CD4-positive, alpha-beta T cell treated with Interleukin-21 for 1 hour (primary cell): ENCODE results near the gene ZBTB7C.

Experiments
- DNase-seq: peaks from one replicate; pipeline ENCODE4 v3.0.0-alpha.2; 2020

ZBTB7C gene

DNA sequence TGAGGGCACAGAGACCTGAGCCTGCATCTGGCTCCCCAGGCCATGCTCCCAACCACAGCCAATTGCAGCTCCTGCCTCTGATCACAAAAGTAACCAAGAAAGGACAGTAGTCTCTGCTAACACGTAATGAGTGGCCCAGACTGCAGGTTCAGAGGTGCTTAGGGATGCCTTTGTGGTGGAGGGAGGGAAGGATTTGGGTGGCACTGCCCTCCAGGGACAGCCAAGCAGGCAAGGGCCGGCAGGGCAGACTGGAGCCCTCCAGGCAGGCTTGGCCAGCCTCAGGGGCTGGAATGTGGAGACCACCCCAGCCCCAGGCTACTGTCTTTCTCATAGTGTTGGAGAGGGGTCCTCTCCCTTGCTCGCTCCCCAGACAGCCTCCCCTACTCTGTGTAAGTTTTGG lies 364.2 kb downstream of the ZBTB7C start:
- DNase-seq, result no peak

DNA sequence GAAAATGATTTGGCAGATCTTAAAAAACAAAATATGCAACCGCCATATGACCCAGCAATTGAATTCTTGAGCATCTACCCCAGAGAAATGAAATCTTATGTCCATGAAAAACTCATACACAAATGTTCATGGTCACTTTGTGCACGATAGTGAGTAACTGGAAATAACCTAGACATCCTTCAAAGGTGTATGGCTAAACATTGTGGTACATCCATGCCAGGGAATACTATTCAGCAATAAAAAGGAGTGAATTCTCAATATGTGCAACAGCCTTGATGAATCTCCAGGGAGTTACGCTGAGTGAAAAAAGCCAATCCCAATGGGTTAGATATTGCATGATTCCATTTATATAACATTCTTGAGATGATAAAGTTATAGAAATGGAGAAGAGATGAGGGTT lies 366.0 kb downstream of the ZBTB7C start:
- no peak for DNase-seq

DNA sequence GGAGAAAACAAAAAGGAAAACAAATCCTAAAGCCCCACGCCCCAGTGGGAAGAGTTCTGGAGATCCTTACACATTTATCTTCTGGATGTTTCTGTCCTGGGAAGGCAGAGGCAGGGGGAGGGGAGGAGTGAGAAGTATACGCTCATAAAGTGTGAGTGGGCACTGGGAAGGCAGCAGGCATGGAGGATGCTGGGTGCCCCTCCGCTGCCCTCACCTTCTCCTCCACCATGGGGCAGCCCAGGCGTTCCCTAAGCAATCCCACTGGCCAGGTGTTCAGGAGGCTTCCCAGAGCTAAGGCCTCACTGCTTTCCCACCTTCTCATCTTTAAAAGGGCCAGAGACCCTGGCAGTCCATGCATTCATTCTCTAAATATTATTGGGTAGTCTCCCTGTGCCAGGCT lies 366.8 kb downstream of the ZBTB7C start:
- DNase-seq, result no peak

DNA sequence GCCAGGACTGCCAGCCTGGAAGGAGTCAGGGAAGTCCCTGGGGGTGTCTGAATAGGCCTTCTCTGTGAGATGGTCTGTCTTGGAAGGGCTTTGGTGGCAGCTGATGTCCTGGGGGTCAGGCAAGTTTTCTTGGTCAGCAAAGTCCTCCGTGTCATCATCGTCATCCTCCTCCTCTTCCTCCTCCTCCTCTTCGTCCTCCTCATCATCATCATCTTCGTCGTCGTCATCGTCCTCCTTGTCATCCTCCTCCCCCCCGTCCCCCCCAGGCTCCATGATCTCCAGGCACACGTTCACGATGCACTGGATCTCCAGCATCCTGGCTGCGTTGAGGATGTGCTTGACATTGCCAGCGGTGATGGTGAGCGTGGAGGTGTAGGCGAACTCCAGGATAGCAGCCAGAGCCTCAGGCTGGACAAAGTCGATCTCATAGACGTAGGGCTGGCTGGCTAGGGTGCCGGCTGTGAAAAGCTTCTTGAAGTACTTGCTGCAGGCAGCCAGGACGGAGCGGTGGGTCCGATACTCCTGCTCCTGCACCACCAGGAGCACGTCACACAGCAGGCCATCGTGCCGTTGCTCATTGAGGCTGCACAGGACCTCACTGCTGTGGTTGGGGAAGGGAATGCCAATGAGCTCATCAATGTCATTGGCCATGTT lies 368.6 kb downstream of the ZBTB7C start:
- DNase-seq, result no peak

DNA sequence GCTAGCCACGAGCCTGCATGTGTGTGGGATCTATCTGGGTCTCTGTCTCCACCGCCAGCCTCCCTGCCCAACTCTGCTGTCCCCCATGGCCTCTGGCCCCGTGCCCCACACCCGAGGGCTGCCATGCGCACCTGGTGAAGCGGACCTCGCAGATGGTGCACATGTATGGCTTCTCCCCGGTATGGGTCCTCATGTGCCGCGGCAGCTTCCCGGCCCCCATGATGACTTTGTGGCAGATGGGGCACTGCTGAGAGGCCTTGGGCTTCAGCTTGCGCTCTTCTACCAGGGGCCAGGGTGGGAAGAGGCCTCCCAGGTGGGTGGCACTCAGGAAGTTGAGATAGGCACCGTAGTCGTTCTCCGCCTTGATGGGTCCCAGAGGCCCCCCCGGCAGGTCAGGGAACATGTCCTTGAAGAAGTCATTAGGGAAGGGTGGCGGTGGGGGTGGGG lies 369.4 kb downstream of the ZBTB7C start:
- DNase-seq, result no peak

DNA sequence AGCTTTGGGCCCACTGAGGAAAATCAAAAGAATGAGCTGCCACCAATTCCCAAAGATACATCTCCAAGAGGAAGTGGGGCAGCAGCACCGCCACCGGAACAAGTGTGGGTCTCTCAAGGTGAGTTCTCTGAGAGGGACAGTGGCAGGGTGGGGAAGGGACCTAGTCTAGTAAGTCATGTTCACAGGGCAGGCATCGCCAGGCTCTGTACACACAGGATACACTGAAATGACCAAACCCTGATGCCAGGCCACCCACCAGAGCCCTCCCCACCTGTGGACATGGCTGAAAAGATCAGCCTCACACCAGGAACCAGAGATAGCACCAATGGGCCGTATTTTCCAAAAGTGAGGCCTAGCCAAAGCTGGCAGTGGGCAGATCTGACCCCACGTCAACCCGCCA lies 370.5 kb downstream of the ZBTB7C start:
- no peak for DNase-seq

DNA sequence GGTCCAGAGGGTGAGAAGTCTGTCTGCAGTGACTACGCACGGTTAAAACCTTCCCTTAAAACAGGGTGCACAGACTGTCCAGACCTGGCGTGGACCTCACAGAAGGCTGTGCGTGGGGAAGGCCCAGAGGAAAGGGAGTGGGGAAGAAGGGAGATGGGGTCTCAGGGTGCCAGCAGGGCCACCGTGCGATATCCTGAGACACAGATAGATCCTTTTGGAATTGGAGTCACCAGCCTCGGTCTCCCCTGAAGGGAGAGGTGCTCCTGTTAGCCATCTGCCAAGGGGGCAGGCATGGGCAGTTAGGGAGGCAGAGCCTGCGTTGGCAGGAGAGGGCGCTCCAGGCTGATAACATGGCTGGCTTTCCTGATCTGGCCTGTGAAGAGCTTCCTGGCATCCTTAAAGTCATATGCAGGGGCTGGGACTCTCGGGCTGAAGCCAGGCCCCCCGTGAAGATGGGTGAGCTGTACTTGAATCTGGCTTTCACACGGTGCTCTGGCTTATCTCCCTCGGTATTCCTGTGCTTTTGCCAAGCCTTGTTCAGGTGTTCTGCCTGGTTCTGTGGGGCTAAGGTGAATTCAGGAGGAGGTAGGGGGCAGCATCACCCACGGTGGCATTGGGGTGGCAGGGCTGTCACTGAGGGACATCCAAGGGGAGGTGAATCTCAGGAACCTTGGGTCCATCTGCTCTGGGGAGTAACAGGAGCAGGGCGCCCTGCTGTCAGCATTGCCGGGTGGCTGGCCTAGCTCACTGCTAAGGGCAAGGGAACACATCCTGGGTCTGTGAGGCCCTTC lies 371.5 kb downstream of the ZBTB7C start:
- DNase-seq, result no peak

DNA sequence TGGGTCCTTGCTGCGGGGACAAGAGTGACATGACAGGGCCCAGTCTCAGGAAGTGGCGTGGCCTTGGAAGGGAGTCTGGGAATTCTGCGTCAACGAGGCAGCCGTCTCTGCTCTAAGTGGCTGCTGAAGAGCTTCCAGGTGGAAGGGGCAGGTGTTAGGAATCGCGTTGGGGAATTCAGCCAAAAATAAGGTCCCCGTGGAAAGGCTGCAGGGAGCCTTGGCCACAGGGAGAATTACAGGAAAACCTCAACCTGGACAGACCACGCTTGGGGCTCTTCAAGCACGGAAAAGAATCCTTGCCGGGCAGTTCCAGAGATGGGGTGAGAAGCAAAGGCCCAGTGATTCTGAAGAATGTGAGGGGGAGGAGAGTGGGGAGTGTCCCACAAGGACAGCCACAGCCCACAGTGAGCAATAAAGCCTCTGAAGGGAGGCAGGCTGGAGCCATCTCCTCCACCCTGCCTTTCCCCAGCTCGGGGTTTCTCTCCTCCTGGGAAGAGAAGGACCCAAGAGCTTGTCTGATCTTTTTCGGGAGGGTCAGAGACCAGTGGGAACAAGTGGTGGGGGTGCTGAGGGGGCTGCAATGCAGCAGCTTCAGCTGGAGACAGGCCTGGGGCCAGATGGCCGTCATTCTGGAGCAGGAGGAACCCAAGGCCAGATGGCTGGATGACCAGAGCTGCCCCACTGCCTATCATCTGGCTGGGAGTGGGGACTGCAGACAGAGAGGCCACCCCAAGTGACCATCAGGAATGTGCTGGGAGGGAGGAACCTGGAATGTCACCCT lies 372.4 kb downstream of the ZBTB7C start:
- DNase-seq, result no peak

DNA sequence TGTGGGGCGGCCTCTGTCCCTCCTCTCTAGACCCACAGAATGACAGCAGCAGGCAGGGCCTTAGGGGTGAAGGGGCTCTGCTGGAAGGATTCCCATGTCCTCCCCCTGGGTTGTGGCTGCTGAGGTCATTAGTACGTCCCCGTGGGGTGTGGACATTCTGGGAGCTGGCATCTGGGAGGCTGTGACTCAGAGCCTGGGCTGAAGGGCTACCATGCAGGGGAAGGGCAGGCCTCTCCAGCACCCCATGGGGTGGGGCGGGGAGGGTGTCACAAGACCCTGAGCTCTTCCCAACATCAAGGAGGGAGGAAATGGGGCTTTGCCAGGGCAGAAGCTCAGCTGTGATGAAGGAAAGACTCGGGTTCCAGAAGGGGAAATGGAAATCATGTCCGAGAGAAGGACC lies 373.0 kb downstream of the ZBTB7C start:
- no peak for DNase-seq

DNA sequence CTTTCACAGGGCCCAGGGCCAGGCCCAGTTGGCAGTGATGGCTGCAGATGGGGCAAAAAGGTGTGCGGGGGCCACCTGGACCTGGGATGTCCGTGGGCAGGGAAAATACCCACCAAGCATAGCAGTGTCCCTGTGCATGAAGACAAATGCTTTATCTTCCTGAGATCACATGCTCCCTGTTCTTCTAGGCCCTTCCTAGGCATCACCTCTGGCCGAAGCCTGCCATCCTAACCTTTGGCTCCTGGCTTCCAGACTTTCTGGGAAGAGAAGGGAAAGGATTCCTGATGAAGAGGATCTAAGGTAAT lies 373.7 kb downstream of the ZBTB7C start:
- no peak for DNase-seq

DNA sequence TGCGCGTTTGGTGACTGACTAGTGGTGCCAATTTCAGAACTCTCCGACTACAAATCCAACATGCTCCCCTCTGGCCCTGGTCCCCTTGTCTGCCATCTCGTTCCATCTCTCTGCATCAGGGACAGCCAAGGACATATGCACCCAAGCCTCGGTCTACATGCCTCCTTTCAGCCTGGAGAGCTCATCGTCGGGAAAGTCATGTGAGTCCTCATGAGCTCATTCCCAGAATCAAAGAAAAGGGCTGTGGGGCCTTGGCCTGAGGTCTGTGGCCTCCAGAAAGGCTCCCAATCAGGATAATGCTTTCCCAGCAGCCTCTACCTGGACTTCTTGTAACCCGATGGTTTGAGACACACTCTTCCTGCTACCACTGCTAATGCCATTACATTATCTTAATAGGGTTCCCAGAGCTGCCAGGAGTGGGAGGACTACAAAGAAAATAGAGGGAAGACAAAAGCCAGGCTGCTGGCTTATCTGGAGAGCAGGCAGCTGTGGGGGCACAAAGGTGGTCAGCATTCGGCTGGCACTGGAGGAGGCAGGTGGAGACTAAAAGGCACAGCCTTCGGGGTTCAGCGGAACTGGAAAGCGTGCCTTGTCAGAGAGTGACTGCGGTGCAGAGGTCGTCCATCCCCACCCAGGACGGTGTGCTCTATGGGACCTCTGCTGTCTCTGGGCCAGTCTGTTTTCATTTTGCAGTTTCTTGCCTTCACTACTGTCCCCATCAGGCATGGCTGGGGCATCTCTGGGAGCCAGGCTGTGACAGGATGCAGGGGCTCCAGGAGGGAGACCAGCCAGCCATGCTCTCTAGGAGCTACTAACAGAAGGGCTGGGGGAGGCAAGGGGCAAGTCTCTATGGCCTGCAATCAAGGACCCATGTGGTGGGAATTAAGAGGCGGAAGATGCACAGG lies 374.3 kb downstream of the ZBTB7C start:
- DNase-seq, result no peak

DNA sequence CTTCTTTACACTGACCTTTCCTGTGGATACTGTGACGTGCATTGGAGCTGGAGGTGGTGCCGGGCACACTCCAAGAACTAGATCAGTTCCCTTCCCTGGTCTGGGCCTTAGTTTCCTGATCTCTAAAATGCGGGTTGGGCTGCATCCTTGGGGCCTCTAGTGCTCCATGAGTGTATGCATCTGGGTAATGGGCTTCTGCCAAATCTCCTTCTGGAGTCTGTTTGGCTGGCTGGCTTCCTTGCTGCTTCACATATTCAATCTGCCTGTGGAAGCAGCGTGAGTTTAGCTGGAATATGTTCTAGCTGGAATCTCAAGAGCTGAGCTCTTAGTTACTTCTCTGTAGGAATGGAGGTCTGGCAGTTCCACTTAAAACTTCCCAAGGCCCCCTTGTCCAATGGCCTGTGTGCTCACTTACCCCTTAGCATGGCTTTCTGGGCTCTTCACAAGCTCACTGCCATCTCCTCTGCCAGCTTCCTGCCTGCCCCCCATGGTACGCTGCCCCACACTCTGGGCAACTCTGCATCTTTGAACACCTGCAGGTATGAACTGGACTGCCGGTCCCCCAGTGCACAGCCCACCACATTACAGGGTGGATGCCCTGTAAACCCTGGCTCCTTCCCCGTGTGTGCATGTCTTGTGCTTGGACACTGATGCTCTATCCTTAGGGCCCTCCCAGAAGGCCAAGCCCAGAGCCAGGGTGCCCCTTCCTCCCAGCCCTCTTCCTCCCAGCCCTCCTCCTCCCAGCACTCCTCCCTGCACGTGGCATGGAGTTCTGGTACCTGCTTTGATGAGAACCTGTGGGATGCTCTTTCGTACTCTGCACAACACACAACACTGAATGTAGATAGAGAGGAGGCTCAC lies 375.2 kb downstream of the ZBTB7C start:
- no peak for DNase-seq

DNA sequence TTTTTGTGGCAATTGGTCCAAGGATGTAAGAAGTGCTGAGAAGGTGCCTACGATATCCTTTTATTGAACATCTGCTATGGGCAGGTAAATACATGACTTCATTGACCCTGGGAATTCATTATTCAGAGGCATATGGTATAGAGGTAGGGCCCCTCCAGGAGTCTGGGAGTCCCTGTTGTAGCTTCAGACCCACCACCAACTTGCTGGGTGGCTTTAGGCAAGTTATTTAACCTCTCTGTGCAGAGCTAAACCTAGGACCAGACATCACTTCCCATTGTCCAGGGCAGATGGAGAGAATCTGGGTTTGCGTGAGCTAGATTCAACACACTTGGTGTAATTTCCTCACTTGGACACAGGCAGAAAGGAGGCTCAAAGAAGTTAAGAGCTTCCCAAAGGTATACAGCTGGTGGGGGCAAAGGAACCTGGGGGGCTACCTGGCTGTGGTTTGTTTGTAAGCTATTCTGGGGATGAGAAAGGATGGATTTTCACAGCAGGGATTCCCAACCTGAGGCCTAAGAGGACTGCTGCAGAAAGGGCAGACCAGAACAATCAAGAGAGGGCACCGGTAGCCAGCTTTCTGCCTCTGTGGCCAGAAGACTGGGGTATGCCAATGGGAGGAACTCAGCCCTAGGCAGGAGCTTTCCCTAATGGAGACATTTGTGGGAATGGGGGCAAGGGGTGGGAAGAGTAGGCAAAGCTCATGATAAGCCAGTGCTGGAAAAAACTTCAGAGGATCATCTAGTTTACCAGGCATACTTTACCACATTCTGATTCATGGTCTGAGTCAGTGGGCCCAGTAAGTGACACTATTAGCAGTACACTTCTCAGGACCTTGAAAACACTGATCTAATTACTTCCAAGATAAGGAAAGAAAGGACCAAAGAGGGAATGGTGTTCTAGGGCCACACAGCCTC lies 376.1 kb downstream of the ZBTB7C start:
- DNase-seq, result no peak

DNA sequence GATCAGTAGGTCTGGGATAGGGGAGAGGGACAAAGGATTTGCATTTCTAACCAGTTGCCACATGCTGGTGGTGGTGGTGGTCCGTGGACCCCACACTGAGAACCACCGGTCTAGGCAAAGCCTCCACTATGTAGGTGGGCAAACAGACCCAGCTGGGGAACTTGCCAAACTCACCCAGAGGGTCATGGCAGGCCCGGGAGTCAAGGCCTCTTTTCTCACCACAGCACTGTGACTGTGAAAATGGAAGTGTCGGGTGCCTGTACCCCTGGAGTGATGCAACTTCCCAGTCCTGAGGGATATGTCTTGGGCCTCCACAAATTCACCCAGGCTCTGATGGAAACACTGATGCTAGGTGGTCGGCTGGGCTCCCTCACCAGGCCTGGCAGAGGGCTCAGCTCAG lies 377.5 kb downstream of the ZBTB7C start:
- no peak for DNase-seq

DNA sequence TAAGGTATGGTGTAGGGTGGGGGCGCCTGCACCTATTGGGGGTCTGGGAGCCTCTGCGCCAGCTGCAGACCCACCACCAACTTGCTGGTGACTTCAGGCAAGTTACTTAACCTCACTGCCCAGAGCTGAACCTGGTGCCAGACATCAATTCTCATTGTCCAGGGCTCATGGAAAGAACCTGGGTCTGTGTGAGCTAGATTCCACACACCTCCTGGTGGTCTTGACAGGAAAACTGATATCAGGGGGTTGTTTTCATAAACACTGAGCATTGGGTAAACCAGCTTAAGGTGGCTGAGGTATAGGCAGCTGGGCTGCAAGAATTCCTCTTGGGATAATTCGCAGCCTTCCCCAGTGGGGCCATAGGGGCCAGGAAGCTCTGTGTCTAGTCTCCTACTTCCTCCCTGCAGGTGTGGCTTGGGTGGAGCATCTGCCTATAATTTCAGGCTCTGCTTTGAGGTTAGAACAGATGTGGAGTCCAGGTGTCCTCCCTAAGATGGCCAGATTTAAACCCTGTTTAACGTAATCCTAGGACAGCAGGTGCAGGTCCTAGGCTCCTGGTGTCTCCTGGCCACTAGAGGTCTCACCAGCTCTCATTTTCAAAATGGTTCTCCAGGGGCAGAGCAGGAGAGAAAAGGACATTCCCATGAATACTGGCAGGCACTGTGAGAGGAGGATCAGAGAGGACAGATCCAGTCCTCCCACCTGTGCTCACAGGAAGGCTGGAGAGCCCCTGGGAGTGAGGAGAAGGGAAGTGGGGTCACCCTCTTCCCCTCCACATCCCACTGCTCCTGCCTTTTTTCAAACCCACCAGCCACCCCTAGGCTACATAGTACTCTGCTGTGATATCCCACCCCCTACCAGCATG lies 378.3 kb downstream of the ZBTB7C start:
- no peak for DNase-seq

DNA sequence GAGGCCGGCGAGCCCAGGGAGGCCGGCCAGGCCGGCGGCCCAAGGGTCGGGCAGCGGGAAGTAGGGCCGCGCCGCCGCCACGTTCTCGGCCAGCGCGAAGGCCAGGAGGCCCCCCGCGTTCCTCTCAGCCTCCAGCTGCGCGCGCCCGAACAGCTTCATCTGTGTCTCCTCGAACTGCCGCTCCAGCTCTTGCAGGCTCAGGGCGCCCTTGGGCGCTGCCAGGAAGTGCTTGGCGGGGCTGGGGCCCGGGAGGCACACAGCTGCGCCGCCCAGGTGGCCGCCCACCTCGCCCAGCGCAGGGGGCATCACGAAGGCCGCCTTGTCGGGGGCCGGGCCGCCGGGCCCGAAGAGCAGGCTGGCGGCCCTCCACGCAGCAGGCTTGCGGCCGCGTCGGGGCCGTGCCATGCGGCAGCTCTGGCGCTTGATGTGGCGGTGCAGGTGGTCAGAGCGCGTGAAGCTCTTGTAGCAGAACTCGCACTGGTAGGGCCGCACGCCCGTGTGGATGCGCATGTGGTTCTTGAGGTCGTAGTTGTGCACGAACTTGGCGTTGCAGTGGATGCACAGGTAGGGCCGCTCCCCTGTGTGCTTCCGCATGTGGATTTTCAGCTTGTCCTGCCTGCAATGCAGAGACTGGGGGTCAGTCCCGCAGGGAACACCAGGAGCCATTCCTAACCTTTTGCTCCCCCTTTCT lies 379.7 kb downstream of the ZBTB7C start:
- no peak for DNase-seq

DNA sequence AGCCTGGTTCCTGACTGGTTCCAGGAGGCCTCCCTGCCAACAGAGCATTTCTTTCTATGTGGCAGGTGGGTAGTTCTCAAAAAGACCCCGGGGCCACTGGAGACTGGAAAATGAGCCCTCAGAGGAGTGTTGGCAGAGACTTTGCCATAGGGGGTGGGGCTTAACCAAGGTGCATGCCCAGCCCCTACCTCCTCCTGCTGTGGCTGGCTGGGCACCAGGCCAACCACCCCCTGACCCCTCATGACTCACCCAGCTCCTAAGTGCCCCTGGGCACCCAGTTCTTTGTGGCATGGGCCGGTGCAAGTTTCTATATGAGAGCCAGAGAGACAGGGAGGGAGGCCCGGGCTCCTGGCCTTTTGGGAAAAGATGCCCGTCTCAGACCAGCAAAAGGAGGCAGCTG lies 380.5 kb downstream of the ZBTB7C start:
- DNase-seq, result no peak

DNA sequence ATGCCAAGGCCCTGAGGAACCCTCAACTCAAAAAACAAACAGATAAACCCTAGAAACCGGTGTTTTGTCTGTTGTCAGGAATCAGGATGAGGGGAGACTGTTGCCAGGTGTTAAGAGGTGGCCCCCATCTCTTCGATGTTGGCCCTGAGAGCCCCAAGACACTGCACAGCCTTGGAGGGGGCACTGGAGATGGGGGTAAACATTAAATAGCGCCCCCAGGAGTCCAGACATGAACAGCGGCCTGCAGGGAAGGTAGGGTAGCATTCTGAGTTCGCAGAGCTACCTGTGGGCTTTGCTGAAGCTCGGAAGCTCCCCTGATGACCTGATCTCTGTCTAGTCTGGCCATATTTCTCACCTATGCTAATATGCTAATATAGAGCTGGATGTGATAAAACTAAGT lies 381.1 kb downstream of the ZBTB7C start:
- DNase-seq, result no peak

DNA sequence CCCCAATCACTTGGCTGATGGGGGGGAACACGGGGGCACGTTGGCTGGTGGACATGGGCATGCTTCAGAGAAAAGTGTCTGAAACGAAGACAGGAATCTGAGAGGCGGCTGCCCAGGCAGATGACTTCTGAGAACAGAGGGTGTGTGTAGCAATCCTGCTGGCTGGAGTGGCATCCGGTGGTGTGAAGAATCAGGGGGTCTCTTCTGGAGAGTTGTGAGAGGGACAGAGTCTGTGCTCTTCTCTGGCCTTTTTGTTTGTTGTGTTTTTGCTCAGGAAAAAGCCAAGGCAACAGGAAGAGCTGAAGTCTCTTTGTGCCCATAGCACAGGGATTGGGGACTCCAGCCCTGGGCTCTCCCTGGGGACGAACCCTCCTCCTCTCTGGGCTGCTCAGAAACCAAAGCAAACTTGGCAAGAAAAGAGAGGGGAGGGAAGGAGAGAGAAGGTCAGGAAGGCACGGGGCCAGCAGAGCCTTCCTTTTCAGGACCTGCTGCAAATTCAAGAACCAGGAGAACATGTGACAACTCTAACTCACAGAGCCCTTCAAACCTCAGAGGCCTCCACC lies 381.7 kb downstream of the ZBTB7C start:
- DNase-seq, result no peak
